ENCODE results near the gene MED7. TPM values are rescaled to one million over a fixed set of nuclear protein-coding genes. Genes with fewer than 3 reads are reported as not detected.
A peak's percentile ranks its signal among the peaks of the same experiment; 100 is the strongest.

MED7 gene
- total and polyA plus RNA-seq, 10 of the 15 experiments (the other 5 are each of a cell fraction or from before 2014, with no cell fraction given) = 9.3 to 47.7 (median 22.7) TPM

- no peak for TF ChIP-seq MYC (IDR thresholded peaks at IDR 0.05; ENCODE audit: insufficient read depth, insufficient read length, insufficient replicate concordance, low read length, severe bottlenecking)
- no peak for TF ChIP-seq IRF3 (IDR thresholded peaks at IDR 0.05)
- no peak for TF ChIP-seq REST (IDR thresholded peaks at IDR 0.05; ENCODE audit: low read depth, low read length)
- TF ChIP-seq ATF3 (IDR thresholded peaks at IDR 0.05; ENCODE audit: borderline replicate concordance, extremely low read depth, low read depth, low read length) = no peak
- no peak for TF ChIP-seq CREB1 (IDR thresholded peaks at IDR 0.05; ENCODE audit: low read depth)
- no peak; the same call in 1 of the 2 replicates for TF ChIP-seq TAF1 (IDR thresholded peaks at IDR 0.05; ENCODE audit: borderline replicate concordance, low read depth, low read length)
- 0 out of 2 replicates have a peak, but pooled peaks have one; percentile 3 for TF ChIP-seq SPI1 (IDR thresholded peaks at IDR 0.05; ENCODE audit: borderline replicate concordance, insufficient read depth, low read depth, low read length)
- TF ChIP-seq, protein P1, sequence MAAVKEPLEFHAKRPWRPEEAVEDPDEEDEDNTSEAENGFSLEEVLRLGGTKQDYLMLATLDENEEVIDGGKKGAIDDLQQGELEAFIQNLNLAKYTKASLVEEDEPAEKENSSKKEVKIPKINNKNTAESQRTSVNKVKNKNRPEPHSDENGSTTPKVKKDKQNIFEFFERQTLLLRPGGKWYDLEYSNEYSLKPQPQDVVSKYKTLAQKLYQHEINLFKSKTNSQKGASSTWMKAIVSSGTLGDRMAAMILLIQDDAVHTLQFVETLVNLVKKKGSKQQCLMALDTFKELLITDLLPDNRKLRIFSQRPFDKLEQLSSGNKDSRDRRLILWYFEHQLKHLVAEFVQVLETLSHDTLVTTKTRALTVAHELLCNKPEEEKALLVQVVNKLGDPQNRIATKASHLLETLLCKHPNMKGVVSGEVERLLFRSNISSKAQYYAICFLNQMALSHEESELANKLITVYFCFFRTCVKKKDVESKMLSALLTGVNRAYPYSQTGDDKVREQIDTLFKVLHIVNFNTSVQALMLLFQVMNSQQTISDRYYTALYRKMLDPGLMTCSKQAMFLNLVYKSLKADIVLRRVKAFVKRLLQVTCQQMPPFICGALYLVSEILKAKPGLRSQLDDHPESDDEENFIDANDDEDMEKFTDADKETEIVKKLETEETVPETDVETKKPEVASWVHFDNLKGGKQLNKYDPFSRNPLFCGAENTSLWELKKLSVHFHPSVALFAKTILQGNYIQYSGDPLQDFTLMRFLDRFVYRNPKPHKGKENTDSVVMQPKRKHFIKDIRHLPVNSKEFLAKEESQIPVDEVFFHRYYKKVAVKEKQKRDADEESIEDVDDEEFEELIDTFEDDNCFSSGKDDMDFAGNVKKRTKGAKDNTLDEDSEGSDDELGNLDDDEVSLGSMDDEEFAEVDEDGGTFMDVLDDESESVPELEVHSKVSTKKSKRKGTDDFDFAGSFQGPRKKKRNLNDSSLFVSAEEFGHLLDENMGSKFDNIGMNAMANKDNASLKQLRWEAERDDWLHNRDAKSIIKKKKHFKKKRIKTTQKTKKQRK (IDR thresholded peaks at IDR 0.05; ENCODE audit: low read depth, low read length) = no peak
- no peak for TF ChIP-seq MAX (IDR thresholded peaks at IDR 0.05; ENCODE audit: low read depth, low read length)
- TF ChIP-seq SUPT20H (IDR thresholded peaks at IDR 0.05; ENCODE audit: borderline replicate concordance, control insufficient read depth, low read depth, low read length) = no peak
- TF ChIP-seq ZSCAN29 (IDR thresholded peaks at IDR 0.05) = no peak
- TF ChIP-seq NFXL1 (IDR thresholded peaks at IDR 0.05; ENCODE audit: borderline replicate concordance) = no peak
- no peak; a peak in 1 of 4 replicates for TF ChIP-seq BHLHE40 (IDR thresholded peaks at IDR 0.05; ENCODE audit: borderline replicate concordance in 1 of 2, low read depth in 2 of 2, low read length in 1 of 2)
- TF ChIP-seq, protein P2, sequence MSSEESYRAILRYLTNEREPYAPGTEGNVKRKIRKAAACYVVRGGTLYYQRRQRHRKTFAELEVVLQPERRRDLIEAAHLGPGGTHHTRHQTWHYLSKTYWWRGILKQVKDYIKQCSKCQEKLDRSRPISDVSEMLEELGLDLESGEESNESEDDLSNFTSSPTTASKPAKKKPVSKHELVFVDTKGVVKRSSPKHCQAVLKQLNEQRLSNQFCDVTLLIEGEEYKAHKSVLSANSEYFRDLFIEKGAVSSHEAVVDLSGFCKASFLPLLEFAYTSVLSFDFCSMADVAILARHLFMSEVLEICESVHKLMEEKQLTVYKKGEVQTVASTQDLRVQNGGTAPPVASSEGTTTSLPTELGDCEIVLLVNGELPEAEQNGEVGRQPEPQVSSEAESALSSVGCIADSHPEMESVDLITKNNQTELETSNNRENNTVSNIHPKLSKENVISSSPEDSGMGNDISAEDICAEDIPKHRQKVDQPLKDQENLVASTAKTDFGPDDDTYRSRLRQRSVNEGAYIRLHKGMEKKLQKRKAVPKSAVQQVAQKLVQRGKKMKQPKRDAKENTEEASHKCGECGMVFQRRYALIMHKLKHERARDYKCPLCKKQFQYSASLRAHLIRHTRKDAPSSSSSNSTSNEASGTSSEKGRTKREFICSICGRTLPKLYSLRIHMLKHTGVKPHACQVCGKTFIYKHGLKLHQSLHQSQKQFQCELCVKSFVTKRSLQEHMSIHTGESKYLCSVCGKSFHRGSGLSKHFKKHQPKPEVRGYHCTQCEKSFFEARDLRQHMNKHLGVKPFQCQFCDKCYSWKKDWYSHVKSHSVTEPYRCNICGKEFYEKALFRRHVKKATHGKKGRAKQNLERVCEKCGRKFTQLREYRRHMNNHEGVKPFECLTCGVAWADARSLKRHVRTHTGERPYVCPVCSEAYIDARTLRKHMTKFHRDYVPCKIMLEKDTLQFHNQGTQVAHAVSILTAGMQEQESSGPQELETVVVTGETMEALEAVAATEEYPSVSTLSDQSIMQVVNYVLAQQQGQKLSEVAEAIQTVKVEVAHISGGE (CRISPR knock-in tag; IDR thresholded peaks at IDR 0.05) = no peak
- TF ChIP-seq SP1 (IDR thresholded peaks at IDR 0.05; ENCODE audit: low read depth, low read length) = peak; percentile 65
- TF ChIP-seq FOXK2 (IDR thresholded peaks at IDR 0.05) = no peak
- no peak for TF ChIP-seq MEF2A (IDR thresholded peaks at IDR 0.05; ENCODE audit: insufficient read depth, low read depth, low read length)
These were observed 26.1 kb downstream of the MED7 start (continued) for GRCh38 chr5:157116483-157116954.

All from GM12878 (cell line).